HG02759 (cell line): Measurements from ENCODE around the gene BAIAP2L2.
"Not testable (repeated sequence)": the region's sequence is repeated elsewhere in the genome, so short reads cannot be mapped to it uniquely, and the experiment has no call there.

Source experiments
- ATAC-seq: cut with Tn5 transposase; IDR thresholded peaks from one replicate; pipeline ENCODE4 v1.9.1; 2021; ENCODE audit warnings: mild to moderate bottlenecking, moderate library complexity; ENCODE audit not compliant: unreplicated experiment

The BAIAP2L2 gene

DNA sequence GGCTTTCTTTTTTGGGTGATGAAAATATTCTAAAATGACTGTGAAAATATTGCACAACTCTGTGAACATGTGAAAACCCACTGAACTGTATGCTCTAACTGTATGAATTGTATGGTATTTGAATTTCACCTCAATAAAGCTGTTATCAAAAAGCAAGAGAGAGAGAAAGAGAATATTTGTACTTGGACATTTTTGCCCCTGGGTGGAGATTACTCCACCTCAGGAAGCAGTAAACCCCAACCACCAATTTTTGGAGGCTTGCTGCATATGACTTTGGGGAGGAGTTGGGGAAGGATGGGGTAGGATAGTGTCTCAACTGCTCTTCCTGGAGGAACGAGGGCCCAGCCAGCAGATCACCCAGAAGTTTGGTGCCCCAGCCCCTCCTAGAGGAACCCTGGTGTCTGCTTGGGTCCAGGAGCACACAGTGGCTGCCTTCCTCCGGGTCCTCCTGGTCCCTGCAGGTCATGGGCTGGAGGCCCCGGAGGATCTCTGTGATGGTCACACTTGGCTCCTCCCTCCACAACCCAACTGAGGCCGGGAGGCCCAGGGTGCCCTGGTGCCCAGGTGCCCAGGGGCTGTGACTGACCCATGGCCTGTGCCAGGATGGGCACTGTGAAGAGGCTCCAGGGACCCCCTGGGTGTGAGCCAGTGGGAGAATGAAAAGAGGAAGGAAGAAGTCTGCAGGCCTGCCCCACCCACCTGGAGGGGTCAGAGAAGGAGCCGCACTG lies 68.6 kb downstream of the BAIAP2L2 start:
- ATAC-seq: no peak

GRCh38 chr22:38040953-38041759 lies 69.3 kb downstream of the BAIAP2L2 start:
- ATAC-seq: no peak

GRCh38 chr22:38038890-38039812 lies 71.3 kb downstream of the BAIAP2L2 start:
- ATAC-seq: no peak

- ATAC-seq: no peak
These were observed 72.1 kb downstream of the BAIAP2L2 start for GRCh38 chr22:38038426-38038825.

GRCh38 chr22:38037367-38038150 lies 72.9 kb downstream of the BAIAP2L2 start:
- ATAC-seq: not testable (repeated sequence)

- ATAC-seq: no peak
These were observed 74.0 kb downstream of the BAIAP2L2 start for GRCh38 chr22:38036392-38037062.

- no peak for ATAC-seq
These were observed 75.0 kb downstream of the BAIAP2L2 start for GRCh38 chr22:38035530-38035885.
